CD4-positive, alpha-beta T cell treated with Interleukin-6 for 4 hours (primary cell): Measurements from ENCODE around the gene CDK17.

ENCODE experiments used
- DNase-seq: peaks from one replicate; pipeline ENCODE4 v3.0.0-alpha.2; 2020; ENCODE audit warnings: mixed read lengths

Gene CDK17

DNA sequence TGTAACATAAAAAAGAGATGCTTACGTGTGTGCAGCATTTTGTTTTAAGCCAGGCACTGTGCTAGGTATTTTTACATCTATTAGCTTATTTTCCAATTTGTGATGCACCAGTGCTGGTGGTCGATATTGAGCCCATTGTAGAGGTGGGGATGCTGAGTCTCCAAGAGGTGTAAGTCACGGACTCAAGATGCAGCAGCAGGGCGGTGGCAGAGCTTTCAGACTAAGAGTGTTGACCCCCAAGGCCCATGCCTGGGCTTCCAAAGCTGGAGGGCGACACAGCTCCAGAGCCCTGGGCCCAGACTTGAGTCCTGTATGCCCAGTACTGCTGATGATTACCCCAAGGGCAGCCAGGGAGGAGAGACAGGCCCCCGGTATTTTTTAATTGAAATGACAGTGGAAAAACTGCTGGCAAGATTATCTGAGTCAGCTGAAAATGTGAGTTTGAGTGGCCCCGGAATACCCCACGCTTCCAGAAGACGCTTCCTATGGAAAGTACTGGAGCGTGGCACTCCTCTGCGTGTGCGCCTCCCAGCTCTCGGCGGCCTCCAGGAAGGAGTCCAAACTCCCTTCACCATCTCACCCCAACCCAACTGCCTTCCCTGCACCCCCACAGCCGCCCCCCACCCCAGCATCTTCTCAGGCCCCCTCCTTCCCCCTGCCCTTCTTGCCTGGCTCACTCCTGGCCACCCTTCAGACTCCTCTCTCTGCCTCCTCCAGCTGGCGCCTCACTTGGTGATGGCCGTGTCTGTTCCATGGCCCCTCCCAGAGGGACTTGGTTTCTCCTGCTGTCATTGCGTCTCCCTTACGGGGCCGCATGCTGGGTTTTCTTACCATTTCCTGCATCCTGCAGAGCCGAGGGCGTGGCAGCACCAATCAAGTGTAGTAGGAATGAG lies 165.4 kb downstream of the CDK17 start:
- no peak for DNase-seq

DNA sequence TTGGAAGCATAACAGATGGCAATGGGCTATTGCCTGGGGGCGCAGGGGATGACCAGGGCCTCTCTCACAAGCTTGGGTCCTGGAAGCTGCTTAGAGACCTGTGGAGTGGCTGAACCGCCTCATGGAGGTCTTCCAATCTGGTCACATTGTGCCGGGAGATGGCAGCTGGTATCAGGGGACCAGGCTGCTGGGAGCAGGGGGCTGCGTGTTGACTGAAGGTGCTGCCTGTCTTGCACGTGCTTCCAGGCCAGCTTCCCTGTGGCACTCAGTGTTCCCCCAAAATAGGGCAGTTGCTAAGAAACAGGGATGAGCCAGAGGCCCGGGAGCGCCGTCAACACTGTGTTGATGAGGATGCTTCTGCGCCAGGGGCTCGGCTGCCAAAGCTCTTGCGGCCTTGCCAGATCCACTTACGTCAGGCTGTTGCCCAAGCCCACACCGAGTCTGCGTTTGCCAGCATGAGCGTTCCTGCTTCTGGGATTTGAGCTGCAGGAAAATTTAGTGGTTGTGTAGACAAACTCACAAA lies 166.2 kb downstream of the CDK17 start:
- no peak for DNase-seq

DNA sequence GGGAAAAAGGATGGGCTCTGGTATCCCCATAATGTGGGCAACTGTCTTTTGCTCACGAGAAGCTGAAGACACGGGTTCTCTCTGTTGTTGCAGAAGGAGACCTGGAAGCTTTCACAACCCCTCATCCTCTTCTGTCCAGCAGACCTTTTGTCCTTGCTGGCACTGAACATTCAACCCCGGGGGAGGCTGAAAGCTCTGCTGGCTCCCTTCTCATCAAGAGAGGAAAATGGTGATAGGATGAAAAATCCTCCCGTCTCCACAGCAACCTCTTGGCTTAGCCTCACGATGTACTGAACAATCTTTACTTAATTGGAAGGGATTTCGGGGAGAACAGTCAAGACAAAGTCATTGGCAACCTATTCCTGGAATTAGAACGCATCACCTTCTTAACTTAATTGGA lies 167.1 kb downstream of the CDK17 start:
- no peak for DNase-seq

GRCh38 chr12:96230646-96231045 lies 169.6 kb downstream of the CDK17 start:
- no peak for DNase-seq

- DNase-seq, result no peak
Measured at GRCh38 chr12:96228566-96229248, 171.5 kb downstream of the CDK17 start.
